Mesendoderm (in vitro differentiated cells): ENCODE measurements around the gene DNHD1.

Experiments used
- DNase-seq: peaks from one replicate; pipeline ENCODE4 v3.0.0; 2013
- H2AK5ac ChIP-seq: 2 replicates; pipeline ENCODE4 v1.6.1; 2013; ENCODE audit warnings: low read length, inconsistent platforms
- H2BK120ac ChIP-seq: 2 replicates; pipeline ENCODE4 v1.6.1; 2013; ENCODE audit warnings: low read depth, mild to moderate bottlenecking, low read length, moderate library complexity, mixed read lengths
- H2BK15ac ChIP-seq: replicated peaks from 2 replicates; pipeline ENCODE4 v1.6.1; 2013; ENCODE audit warnings: low read depth, mild to moderate bottlenecking, moderate library complexity
- H2BK5ac ChIP-seq: 2 replicates; pipeline ENCODE4 v1.6.1; 2013; ENCODE audit warnings: low read length, inconsistent platforms
- H3K18ac ChIP-seq: 2 replicates; pipeline ENCODE4 v1.6.1; 2013; ENCODE audit warnings: mild to moderate bottlenecking, low read length, mixed read lengths
- H3K23ac ChIP-seq: one replicate; pipeline ENCODE4 v1.6.1; 2013; ENCODE audit warnings: low read length
- H3K27ac ChIP-seq: 2 replicates; pipeline ENCODE4 v1.5.1; 2013; ENCODE audit warnings: low read depth, mild to moderate bottlenecking, inconsistent platforms, low read length, moderate library complexity
- H3K27me3 ChIP-seq: 2 replicates; pipeline ENCODE4 v1.6.1; 2013; ENCODE audit warnings: low read length, control low read depth, mild to moderate bottlenecking, inconsistent platforms; ENCODE audit not compliant: insufficient read depth, poor library complexity
- H3K36me3 ChIP-seq: 2 replicates; pipeline ENCODE4 v1.6.1; 2013; ENCODE audit warnings: low read length, inconsistent platforms; ENCODE audit not compliant: control insufficient read depth, insufficient read depth
- H3K4ac ChIP-seq: one replicate; pipeline ENCODE4 v1.6.1; 2013; ENCODE audit warnings: low read depth, mild to moderate bottlenecking, low read length, moderate library complexity
- H3K4me1 ChIP-seq: 2 replicates; pipeline ENCODE4 v1.6.1; 2013; ENCODE audit warnings: low read depth, low read length, inconsistent platforms; ENCODE audit not compliant: control insufficient read depth
- H3K4me2 ChIP-seq: 2 replicates; pipeline ENCODE4 v1.6.1; 2013; ENCODE audit warnings: low read length
- H3K4me3 ChIP-seq: 2 replicates; pipeline ENCODE4 v1.5.1; 2013; ENCODE audit warnings: mild to moderate bottlenecking, low read length
- H3K56ac ChIP-seq: one replicate; pipeline ENCODE4 v1.6.1; 2013; ENCODE audit warnings: low read length
- H3K79me1 ChIP-seq: 2 replicates; pipeline ENCODE4 v1.6.1; 2013; ENCODE audit warnings: low read length, inconsistent platforms
- H3K79me2 ChIP-seq: 2 replicates; pipeline ENCODE4 v1.6.1; 2013; ENCODE audit warnings: mild to moderate bottlenecking, low read length; ENCODE audit not compliant: control insufficient read depth, insufficient read depth
- H3K9ac ChIP-seq: 2 replicates; pipeline ENCODE4 v1.6.1; 2013; ENCODE audit warnings: low read length, inconsistent platforms
- H4K5ac ChIP-seq: one replicate; pipeline ENCODE4 v1.6.1; 2013; ENCODE audit warnings: low read length
- H4K8ac ChIP-seq: one replicate; pipeline ENCODE4 v1.6.1; 2013; ENCODE audit warnings: low read depth, mild to moderate bottlenecking, control low read depth, low read length, moderate library complexity
- WGBS: extraction: QIAGEN DNeasy Blood & Tissue Kit; methylation state at CpG from one replicate; pipeline ENCODE4 v1.1.7; 2013; ENCODE audit warnings: low lambda C conversion rate, missing lambda C conversion rate; ENCODE audit not compliant: insufficient coverage; ENCODE audit errors: extremely low coverage; 5-methylcytosine and 5-hydroxymethylcytosine counted together

The DNHD1 gene

GRCh38 chr11:6610591-6610990 lies 113.5 kb downstream of the DNHD1 start:
- H3K36me3 ChIP-seq: peaks cover 19% of the 10 kb centered on the region
- no peak overlapping the region for H3K18ac ChIP-seq
- peaks cover 19% of the 10 kb centered on the region for H3K79me2 ChIP-seq
- peaks cover 19% of the 10 kb centered on the region for H3K79me1 ChIP-seq
- H2BK120ac ChIP-seq: no peak overlapping the region
- no peaks in the 10 kb centered on the region for H3K27me3 ChIP-seq
- H3K56ac ChIP-seq: no peak overlapping the region
- DNase-seq: no peak
- H3K4me3 ChIP-seq: no peak overlapping the region
- no CpG with 5 or more reads among the region's 6 CpGs for WGBS
- H4K8ac ChIP-seq: no peak overlapping the region
- peak overlapping the region; percentile 8 for H3K4me2 ChIP-seq
- H2BK5ac ChIP-seq: no peak overlapping the region
- peak overlapping the region; percentile 91 for H3K9ac ChIP-seq
- no peak overlapping the region for H3K23ac ChIP-seq
- H3K4ac ChIP-seq: no peak overlapping the region
- peaks cover 6% of the 10 kb centered on the region for H3K4me1 ChIP-seq
- no peak overlapping the region for H4K5ac ChIP-seq
- H2AK5ac ChIP-seq: no peak overlapping the region
- no peak overlapping the region for H2BK15ac ChIP-seq
- H3K27ac ChIP-seq: no peak overlapping the region

GRCh38 chr11:6611092-6611962 lies 114.2 kb downstream of the DNHD1 start:
- Histone ChIP-seq H3K23ac (no peak overlapping the region), H3K56ac (peak overlapping the region; percentile 92), H3K79me2 (peaks cover 16% of the 10 kb centered on the region), H4K8ac (peak overlapping the region; percentile 58), H3K4me2 (peak overlapping the region; percentile 91), H3K18ac (peak overlapping the region; percentile 82), H2AK5ac (peak overlapping the region; percentile 63), H3K27me3 (no peaks in the 10 kb centered on the region), H2BK120ac (no peak overlapping the region), H2BK15ac (no peak overlapping the region), H3K4me3 (peak overlapping the region; percentile 84), H4K5ac (no peak overlapping the region), H3K9ac (peak overlapping the region; percentile 91), H3K27ac (peak overlapping the region; percentile 78), H3K4ac (peak overlapping the region; percentile 44), H3K4me1 (peaks cover 6% of the 10 kb centered on the region), H3K79me1 (peaks cover 18% of the 10 kb centered on the region), H3K36me3 (peaks cover 19% of the 10 kb centered on the region), H2BK5ac (peak overlapping the region; percentile 32)
- DNase-seq: peak; percentile 43
- WGBS: no CpG with 5 or more reads among the region's 39 CpGs

- WGBS: no CpG with 5 or more reads among the region's 36 CpGs
- Histone ChIP-seq H3K79me2 (peaks cover 16% of the 10 kb centered on the region), H3K27ac (peak overlapping the region; percentile 78), H3K79me1 (peaks cover 15% of the 10 kb centered on the region), H2BK15ac (no peak overlapping the region), H3K4ac (peak overlapping the region; percentile 44), H3K56ac (peak overlapping the region; percentile 92), H3K23ac (no peak overlapping the region), H2BK120ac (no peak overlapping the region), H4K5ac (no peak overlapping the region), H3K4me3 (peak overlapping the region; percentile 84), H2BK5ac (no peak overlapping the region), H3K4me1 (peaks cover 2% of the 10 kb centered on the region), H4K8ac (peak overlapping the region; percentile 58), H2AK5ac (no peak overlapping the region), H3K18ac (peak overlapping the region; percentile 82), H3K9ac (peak overlapping the region; percentile 91), H3K36me3 (peaks cover 19% of the 10 kb centered on the region), H3K4me2 (peak overlapping the region; percentile 91), H3K27me3 (no peaks in the 10 kb centered on the region)
- DNase-seq: no peak
These were observed 114.8 kb downstream of the DNHD1 start for GRCh38 chr11:6611963-6612212.

- peak within 1 kb of the TSS; percentile 87 for H3K4me3 ChIP-seq
- H3K27me3 ChIP-seq: no peaks in the 10 kb centered on the region
- peak within 1 kb of the TSS; percentile 89 for H2AK5ac ChIP-seq
- H3K18ac ChIP-seq: peak within 1 kb of the TSS; percentile 82
- H4K5ac ChIP-seq: peak within 1 kb of the TSS; percentile 23
- H2BK15ac ChIP-seq: no peak within 1 kb of the TSS
- peaks cover under 1% of the 10 kb centered on the region for H3K4me1 ChIP-seq
- H3K56ac ChIP-seq: peak within 1 kb of the TSS; percentile 100
- H3K79me1 ChIP-seq: peaks cover 15% of the 10 kb centered on the region
- H4K8ac ChIP-seq: peak within 1 kb of the TSS; percentile 58
- H3K36me3 ChIP-seq: peaks cover 19% of the 10 kb centered on the region
- peak within 1 kb of the TSS; percentile 100 for H3K4me2 ChIP-seq
- peak within 1 kb of the TSS; percentile 32 for H3K23ac ChIP-seq
- DNase-seq: peak; percentile 97
- peak within 1 kb of the TSS; percentile 1 for H2BK120ac ChIP-seq
- peak within 1 kb of the TSS; percentile 100 for H3K9ac ChIP-seq
- peak within 1 kb of the TSS; percentile 89 for H3K4ac ChIP-seq
- peak within 1 kb of the TSS; percentile 98 for H2BK5ac ChIP-seq
- WGBS: no CpG with 5 or more reads among the region's 51 CpGs
- peaks cover 16% of the 10 kb centered on the region for H3K79me2 ChIP-seq
- H3K27ac ChIP-seq: peak within 1 kb of the TSS; percentile 99
These were observed 115.3 kb downstream of the DNHD1 start, which contains the start of gene TAF10 for GRCh38 chr11:6612213-6613041. Gene TAF10, minus strand, starts transcription at chr11:6612216. Its CDS starts 27 bp downstream, at chr11:6612189.

- no peak for DNase-seq
- Histone ChIP-seq H3K27me3 (no peaks in the 10 kb centered on the region), H2BK120ac (no peak overlapping the region), H3K79me2 (peaks cover 12% of the 10 kb centered on the region), H2BK15ac (no peak overlapping the region), H3K23ac (no peak overlapping the region), H4K5ac (no peak overlapping the region), H3K27ac (no peak overlapping the region), H2AK5ac (no peak overlapping the region), H3K9ac (no peak overlapping the region), H3K36me3 (peaks cover 16% of the 10 kb centered on the region), H2BK5ac (no peak overlapping the region), H3K4me3 (no peak overlapping the region), H4K8ac (no peak overlapping the region), H3K79me1 (peaks cover 9% of the 10 kb centered on the region), H3K56ac (no peak overlapping the region), H3K4me1 (no peaks in the 10 kb centered on the region), H3K4me2 (no peak overlapping the region), H3K4ac (no peak overlapping the region), H3K18ac (no peak overlapping the region)
- 100% methylated on average over 3 of the region's 3 CpGs for WGBS
These were observed 116.4 kb downstream of the DNHD1 start for GRCh38 chr11:6613496-6613895.
